Measurements from ENCODE around the gene HECW1.

HECW1 gene

DNA sequence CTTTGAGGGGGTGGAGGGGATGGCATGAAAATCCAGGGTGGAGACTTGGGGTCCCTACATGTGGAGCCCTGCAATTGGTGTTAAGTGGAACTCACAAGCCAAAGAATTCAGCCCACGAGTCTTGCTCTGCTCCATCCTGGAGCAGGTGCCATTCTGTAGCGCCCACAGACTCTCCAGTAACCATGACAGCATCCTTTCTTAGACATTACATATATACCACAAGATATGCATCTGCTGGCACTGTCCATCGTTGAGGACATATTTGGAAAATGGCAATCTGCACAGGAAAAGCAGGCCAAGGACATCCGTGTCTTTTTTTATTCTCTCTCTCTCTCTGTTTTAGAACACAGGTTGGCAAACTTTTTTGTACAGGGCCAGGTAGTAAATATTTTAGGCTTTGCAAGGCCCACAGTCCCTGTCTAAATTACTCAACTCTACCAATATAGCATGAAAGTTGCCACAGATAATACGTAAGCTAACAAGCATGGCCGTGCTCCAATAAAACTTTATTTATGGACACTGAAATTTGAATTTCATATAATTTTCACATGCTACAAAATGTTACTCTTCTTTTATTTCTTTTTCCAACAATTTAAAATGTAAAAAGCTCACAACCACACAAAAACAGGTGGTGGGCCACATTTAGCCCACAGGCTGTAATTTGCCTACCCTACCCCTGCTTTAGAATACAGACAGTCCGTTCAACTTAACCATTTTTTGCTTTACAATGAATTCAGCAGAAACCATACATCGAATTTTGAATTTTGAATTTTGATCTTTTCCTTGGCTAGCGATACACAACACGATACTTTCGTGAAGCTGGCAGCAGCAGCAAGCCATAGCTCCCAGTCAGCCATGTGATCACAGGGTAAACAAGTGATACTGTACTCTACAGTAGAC lies 329.0 kb downstream of the HECW1 start:
- DNase-seq = no peak

DNA sequence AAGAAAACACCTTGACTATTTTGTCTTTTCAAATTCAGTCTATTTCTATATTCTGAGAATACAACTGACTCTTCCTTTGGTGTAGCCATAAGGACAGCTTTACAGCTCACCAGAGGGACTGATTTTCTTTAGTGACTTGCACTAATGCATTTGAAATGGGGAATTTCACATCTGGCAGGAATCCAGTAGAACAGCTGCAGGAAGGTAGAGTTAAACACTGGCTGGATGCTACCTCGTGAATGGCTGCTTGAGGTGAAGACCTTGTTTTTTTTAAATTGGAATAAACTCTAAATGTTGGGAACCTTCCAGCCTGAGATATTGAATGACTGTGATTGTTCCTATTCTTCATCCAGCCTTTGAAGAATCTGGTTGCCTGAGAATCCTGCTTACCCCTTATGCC lies 330.9 kb downstream of the HECW1 start:
- DNase-seq = no peak

DNA sequence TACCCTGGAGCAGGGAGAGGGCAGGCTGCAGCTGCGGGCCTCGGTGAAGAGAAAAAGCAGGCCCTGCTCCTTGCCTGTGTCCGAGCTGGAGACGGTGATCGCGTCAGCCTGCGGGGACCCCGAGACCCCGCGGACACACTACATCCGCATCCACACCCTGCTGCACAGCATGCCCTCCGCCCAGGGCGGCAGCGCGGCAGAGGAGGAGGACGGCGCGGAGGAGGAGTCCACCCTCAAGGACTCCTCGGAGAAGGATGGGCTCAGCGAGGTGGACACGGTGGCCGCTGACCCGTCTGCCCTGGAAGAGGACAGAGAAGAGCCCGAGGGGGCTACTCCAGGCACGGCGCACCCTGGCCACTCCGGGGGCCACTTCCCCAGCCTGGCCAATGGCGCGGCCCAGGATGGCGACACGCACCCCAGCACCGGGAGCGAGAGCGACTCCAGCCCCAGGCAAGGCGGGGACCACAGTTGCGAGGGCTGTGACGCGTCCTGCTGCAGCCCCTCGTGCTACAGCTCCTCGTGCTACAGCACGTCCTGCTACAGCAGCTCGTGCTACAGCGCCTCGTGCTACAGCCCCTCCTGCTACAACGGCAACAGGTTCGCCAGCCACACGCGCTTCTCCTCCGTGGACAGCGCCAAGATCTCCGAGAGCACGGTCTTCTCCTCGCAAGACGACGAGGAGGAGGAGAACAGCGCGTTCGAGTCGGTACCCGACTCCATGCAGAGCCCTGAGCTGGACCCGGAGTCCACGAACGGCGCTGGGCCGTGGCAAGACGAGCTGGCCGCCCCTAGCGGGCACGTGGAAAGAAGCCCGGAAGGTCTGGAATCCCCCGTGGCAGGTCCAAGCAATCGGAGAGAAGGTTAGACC lies 332.5 kb downstream of the HECW1 start:
- no peak for DNase-seq

DNA sequence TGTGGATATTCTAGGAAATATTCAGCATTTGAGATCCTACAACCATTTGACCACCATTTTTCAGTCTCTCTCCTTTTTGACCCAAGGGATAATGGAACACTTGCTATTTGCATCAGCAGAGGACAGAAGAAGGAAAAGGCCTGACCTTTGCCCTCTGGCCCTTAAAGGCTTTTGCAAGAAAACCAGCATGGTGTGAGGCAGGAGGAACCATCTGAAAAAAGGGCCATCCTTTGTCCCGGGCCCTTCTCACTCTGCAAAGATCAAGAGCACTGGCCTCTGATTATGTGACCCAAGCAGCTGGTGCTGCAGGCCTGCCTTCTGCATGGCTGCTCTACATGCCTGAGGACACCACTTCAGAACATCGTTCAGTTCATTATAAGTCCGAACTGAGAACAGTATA lies 337.1 kb downstream of the HECW1 start:
- DNase-seq = no peak

DNA sequence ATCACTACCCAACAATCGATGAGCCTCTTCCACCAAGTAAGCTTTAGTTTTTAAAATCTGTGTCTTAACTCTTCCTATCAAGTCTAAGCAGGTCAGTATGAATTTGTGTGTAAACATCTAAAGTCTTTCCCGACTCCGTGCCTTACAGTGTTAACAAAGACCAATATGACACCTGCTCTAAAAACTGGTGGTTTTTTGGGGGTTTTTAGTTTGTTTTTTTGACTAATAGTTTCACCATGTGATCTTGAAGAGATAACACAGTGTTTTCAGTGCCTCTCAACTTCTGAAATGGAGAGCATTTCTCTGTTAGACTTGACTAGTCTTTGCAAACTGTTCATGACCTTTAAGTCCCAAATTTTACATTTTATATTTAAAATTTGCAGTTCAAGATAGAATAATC lies 338.4 kb downstream of the HECW1 start:
- DNase-seq = no peak

DNA sequence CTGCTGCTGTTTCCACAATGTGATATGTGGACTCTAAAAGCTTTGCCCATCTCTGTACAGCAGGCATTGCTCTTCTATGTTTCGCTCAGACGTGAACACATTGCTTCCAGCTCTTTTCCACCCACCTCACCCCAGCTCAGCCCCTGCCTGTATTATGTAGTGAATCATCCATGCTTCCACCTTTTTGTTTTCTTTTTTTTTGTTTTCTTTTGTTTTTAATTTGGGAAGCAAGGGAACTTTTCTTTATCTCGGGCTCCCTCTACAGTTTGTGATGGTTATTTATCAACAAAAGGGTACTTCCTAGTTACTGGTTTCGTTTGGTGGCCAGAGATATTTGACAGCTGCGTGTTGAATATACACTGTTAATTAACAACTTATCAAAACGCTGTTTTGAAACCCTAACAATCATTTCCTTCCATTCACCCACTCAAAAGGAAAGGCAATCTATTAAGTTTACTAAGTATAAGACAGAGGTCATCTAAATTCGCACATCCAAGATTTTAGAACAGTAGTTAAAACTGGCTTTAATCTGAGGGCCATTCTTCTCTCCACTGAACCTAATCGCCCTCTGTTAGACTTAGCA lies 342.6 kb downstream of the HECW1 start:
- DNase-seq = peak; percentile 53

DNA sequence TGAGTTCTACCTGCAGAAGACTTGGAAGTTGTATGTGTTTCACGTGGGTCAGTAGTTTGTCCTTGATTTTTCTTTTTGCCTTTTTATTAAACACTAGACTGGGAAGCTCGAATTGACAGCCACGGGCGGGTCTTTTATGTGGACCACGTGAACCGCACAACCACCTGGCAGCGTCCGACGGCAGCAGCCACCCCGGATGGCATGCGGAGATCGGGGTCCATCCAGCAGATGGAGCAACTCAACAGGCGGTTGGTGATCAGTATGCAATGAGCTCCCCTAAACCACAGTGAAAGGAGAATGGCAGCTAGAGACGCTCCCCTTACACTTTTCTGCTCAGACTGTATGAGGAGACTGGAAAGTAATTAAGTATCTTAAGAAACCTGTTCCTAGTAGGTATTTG lies 343.8 kb downstream of the HECW1 start:
- DNase-seq = no peak

DNA sequence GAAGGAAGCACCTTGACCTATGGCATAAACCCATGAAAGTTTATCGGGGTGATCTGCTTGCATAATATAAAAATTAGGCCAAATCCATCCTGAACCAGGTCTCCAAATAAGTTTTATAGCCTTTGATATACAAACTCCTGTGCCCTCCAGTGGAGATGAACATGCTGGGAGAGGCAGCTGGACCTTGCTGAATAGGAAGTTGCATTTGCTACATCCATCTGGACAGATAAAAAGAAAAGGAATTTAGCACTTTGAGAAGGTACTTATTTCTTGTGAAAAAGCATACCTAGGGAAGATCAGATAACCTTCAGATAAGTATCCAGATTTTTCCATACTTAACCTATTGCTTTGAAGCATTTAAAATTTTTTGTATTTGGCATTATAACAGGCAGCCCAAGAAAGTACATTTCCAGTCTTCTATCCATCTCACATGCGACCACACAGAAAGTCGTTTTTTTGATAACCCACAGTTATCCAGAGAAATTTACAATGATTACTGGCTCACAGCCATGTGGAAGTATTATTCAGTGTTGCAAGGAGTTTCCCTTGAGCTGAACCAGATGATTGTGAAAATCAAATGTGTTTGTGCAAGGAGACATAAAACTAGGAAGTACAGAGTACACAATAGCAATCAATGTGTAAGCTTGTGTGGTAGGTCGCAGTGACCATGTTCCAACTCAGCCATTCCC lies 346.0 kb downstream of the HECW1 start:
- no peak for DNase-seq

DNA sequence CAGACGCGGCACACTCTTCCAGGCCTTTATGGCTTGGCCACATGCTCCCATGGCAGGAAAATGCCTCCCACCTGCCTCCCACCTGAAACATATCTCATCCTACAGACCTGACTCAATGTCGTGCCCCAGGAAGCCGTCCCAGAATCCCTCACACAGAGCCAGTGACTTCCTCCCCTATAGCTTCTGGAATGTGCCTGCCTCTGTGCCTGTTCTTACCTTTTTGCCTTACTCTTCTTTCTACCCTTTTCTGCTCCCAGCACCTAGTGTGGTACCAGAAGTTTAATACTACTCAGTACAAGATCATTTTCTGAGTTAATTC lies 346.5 kb downstream of the HECW1 start:
- no peak for DNase-seq

DNA sequence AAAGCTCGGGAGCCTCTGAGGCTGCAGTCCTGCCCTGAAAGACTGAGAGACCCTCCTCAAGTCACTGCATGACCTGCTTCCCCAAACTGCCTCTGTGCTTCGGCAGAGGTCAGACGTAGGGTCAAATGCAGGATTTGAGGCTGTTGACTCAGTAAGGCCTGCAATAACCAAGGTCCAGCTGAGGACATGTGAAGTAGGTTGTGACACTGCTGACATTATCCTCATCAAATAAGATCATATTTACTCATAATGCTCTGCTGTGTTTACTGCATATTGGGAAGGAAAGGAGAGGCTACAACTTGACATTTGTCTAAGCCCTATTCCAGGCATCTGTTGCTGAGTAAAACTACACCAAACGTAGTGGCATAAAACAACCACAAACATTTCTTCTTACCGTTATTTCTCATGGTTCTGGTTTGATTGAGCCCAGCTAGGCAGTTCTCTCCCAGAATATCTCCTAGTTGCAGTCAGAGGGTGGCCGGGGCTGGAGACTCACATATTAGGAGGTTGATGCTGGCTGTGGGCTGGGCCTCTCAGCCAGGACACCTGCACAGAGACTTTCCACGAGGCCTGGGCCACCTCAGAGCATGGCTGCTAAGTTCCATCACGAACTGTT lies 348.4 kb downstream of the HECW1 start:
- DNase-seq = no peak

DNA sequence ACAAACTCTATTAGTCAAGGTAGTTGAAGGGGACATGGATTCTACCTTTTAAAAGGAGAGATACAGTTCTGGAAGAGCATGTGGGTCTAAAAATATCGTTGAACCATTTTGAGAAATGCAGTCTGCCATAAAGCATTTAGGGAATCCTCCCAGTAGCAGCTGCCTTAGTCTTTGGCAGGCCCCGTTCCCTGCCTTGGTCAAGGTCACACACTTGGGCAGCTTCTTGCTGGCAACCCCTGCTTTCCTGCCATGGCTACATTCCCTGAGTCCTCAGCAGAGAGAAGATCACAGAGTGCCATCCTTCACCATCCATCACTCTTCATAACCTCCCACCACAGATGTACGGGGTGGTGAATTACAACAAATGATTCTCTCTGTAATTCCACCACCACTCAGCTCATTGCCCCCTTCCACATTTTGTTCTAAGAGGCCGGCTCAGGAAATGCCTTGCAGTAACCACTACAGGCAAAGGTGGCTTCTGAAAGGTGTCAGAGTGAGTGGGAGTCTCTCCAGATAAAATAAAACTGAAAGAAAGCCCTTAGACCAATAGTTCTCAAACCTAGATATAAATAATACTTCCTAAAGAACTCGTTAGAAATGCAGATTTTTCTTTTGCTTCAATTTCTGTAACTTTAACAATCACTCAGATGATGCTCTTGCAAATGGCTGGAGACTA lies 349.0 kb downstream of the HECW1 start:
- DNase-seq = no peak

DNA sequence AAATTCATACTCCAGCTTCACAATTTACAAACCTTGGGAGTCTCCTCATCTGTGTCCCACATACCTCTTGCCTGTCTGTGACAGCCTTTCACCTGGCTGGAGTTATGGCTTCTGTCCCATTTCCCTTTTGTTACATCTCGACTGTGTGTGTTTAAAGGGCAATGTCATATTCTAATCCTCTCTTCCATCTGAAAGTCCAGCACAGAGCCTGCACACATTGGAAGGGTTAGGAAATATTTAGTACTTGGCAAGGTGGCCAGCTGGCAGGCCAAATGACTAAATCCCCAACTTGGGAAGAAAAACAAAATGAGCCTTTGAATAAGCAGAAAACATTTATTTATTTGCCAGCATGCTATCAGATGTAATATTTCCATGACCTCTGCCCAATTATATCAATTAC lies 350.4 kb downstream of the HECW1 start:
- DNase-seq = no peak

DNA sequence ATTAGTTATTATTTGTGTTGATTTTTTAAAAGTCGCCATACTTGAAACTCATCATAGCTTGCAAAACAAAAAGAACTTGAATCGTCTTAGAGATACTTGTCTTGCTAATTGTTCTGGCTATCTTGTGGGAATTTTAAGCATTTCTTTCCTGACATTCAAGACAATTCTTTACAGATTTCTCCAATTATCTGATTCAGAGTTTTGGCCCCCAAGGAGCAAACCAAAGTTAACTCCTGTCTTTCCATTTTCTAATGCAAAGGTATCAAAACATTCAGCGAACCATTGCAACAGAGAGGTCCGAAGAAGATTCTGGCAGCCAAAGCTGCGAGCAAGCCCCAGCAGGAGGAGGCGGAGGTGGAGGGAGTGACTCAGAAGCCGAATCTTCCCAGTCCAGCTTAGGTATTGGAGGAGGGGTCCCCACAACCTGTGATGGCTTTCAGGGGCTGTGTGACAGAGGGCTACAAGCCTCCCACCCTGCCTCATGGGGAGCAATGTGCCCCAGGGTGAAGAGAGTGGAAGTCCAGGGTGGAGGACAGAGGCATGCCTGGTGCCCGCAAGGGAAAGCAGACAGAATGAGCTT lies 351.0 kb downstream of the HECW1 start:
- DNase-seq = no peak

DNA sequence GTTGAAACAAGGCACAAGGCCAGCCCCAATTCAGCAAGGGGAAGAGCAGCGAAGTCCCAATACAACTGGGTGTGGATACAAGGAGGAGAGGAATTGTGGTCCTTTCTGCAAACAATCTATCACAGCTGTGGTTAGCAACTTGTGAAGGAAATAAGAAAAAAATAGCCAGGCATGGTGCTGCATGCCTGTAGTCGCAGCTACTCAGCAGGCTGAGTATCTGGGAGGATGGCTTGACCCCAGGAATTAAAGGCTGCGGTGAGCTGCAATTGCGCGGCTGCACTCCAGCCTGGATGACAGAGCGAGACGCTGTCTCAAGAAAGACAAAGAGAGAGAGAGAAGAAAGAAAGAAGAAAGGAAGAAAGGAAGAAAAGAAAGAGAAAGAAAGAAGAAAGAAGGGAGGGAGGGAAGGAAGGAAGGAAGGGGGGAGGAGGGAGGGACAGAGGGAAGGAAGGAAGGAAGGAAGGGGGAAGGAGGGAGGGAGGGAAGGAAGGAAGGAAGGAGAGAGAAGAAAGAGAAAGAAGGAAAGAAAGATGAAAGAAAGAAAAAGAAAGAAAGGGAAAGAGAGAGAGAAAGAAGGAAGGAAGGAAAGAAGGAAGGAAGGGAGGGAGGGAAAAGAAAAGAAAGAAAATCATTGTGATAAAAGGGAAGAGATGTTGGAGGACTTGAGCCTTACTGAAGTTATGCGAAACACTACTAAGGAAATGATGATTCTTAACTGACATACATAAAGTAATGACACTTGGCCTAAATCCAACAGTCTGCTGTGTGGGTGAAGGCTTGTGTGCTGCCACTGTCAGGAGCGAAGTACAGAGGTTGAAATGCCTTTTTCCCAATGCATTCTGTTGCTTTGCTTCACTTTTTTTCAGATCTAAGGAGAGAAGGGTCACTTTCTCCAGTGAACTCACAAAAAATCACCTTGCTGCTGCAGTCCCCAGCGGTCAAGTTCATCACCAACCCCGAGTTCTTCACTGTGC lies 353.4 kb downstream of the HECW1 start:
- DNase-seq = peak; percentile 37

DNA sequence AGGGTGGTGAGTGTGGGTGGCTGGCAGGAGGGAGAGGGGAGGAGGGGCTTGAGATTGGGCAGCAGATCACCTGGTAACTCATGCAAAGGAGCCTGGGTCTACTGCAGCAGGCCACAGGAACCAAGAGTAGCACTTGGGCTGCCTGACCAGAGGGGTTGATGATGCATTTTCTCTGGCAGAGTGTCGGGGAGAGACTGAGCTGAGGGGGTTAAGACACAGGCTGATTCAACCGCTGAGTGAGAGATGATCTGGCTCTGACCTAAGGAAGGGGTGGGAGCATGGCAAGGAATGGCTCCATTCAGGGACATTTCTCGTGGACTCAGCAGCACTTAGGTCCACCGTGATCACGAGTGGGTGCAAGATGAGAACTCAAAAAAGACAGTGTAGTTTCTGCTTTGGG lies 355.0 kb downstream of the HECW1 start:
- peak; percentile 27 for DNase-seq

DNA sequence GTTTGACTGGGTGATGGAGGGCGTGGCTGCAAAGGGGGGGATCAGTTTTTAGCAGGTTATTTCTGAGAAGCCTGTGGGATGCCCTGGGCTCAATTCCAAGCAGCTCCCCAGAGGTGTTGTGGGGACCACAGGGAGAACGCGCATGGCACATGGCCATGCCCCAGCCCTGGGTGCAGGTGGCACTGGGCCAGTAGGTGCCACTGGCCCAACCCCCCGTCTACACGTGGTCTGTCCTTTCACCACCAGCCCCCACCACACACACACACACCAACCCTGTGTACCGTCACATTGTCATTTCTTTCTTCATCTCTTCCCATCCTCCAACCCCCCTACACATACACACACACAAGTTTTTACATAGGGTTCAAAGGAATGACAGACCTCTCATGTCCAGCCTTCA lies 355.4 kb downstream of the HECW1 start:
- DNase-seq = no peak

DNA sequence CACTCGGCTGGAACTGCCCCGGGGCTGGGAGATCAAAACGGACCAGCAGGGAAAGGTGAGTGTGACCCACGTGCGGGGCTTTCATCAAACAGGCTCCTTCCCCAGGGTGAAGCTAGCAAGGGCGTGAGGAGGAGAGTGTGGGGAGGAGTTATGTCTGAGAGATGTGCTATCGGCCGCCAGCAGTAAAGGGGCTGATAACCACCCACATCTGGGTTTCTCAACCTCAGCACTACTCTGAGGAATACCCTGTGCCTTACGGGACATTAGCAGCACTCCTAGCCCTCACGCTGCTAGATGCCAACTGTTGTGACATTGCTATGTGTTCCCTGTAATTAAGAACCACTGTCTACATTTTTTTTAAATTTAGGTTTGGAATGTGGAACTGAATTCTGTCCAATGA lies 356.6 kb downstream of the HECW1 start:
- DNase-seq = no peak

DNA sequence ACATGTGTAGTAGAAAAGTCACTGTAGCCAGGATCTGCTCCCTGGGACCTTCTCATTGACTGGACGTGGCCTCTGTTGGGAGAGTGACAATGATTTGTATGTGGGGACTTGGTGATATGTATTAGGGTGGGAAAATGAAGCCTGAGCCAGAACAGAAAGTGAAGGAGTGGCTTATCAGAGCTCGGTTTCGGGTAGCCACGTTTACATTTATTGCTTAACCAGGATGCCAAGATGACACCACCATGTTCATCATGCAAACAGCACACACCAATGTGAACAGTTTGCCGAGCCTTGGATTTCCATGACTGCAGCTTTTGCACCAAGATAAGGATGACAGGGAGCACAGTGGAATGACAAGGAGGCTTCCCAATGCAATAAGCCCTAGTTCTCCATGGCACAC lies 357.7 kb downstream of the HECW1 start:
- no peak for DNase-seq

DNA sequence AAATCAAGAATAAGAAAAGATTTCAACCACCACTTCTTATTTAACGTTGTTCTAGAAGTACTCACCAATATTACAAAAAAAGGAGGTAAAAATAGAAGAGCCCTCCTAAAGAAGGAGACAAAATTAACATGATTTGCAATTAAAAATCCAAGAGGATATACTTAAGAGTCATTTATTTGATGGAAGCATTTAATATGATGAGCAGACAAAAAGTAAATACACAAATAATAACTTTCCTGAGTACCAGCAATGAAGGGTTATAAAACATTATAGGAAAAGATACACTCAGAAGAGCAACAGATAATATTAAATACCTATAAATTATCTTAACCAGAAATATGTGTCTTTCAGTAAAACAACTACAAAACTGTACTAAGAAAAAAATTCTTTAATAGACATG lies 363.5 kb downstream of the HECW1 start:
- no peak for DNase-seq

DNA sequence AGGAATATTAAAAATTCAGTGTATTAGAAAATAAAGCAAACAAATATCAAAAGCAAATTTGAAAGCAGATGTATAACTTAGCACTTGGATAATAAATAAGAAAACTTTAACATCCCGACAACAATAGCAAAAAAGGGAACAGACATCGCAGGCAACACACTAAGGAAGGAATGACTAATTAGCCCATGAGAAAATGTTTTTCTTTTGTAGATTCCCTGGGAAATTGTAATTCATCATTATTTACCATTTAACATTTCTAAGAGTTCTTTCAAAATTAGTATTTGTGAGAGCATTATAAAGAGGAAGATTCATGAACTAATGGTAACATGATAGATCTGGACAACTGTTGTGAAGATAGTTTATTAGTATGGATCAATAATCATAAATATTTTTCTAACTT lies 364.4 kb downstream of the HECW1 start:
- no peak for DNase-seq

Data from fibroblast of skin of back (primary cell).